ENCODE data around the gene NAV2. TPM values are rescaled to one million over a fixed set of nuclear protein-coding genes. Genes with fewer than 3 reads are reported as not detected.

NAV2 gene
- total RNA-seq, 1 donor from 2014 or later = 10.3 TPM

DNA sequence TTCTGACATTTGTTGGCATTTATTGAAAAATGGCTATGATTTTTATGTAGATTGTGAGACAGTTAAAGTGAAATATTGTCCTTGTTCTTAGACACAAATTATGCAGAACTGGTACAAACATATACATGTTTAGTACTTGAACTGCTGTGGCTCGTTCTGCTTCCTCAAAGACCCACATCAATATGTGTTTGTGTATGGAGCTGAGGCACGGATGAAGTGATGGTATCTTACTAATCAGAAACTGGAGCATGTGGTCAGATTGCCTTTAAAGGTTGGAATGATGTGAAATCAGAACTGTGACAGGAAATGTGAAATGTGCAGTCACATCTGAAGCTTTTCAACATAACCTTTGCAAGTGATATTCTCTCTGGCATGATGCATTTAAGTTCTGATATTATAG, 130.4 kb downstream of the NAV2 start:
- H3K4me3 Mint-ChIP-seq = no peak overlapping the region
- ATAC-seq (ENCODE audit: low read depth) = no peak
- no peaks in the 10 kb centered on the region for H3K36me3 Mint-ChIP-seq (ENCODE audit: low read depth)
- peaks cover 6% of the 10 kb centered on the region for H3K27me3 Mint-ChIP-seq
- POLR2A ChIA-PET = no interaction called here
- TF ChIP-seq, protein P1, sequence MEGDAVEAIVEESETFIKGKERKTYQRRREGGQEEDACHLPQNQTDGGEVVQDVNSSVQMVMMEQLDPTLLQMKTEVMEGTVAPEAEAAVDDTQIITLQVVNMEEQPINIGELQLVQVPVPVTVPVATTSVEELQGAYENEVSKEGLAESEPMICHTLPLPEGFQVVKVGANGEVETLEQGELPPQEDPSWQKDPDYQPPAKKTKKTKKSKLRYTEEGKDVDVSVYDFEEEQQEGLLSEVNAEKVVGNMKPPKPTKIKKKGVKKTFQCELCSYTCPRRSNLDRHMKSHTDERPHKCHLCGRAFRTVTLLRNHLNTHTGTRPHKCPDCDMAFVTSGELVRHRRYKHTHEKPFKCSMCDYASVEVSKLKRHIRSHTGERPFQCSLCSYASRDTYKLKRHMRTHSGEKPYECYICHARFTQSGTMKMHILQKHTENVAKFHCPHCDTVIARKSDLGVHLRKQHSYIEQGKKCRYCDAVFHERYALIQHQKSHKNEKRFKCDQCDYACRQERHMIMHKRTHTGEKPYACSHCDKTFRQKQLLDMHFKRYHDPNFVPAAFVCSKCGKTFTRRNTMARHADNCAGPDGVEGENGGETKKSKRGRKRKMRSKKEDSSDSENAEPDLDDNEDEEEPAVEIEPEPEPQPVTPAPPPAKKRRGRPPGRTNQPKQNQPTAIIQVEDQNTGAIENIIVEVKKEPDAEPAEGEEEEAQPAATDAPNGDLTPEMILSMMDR (IDR thresholded peaks at IDR 0.05) = no peak
- no peak for DNase-seq
- CTCF ChIA-PET = no interaction called here
- no peaks in the 10 kb centered on the region for H3K9me3 Mint-ChIP-seq
- no peaks in the 10 kb centered on the region for H3K4me1 Mint-ChIP-seq
- intact Hi-C loops (cut with micrococcal nuclease) = no loop called here
- no peak overlapping the region for H3K27ac Mint-ChIP-seq

DNA sequence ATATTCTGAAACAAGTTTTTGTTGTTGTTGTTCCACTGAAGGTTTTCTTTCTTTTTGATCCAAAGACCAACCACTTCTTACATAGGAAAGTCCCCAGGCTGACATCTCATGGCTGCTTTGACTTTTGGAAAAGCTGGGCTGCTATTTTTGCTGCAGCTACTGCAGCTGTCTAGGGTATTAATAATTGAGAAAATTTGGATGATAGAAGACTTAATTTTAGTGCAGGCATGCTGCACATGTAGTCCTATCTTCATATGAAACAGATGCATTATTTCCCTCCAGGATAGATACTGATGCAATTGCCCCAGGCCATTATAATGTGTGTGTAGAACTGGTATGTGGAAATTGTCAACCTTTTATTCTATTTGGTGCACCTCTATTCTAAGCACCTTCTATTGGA, 131.4 kb downstream of the NAV2 start:
- H3K4me3 Mint-ChIP-seq = no peak overlapping the region
- H3K27ac Mint-ChIP-seq = no peak overlapping the region
- no peaks in the 10 kb centered on the region for H3K9me3 Mint-ChIP-seq
- H3K27me3 Mint-ChIP-seq = peaks cover 10% of the 10 kb centered on the region
- ATAC-seq (ENCODE audit: low read depth) (no peak), DNase-seq (no peak)
- CTCF ChIA-PET = no interaction called here
- intact Hi-C loops (cut with micrococcal nuclease) = no loop called here
- POLR2A ChIA-PET = no interaction called here
- no peaks in the 10 kb centered on the region for H3K4me1 Mint-ChIP-seq
- no peaks in the 10 kb centered on the region for H3K36me3 Mint-ChIP-seq (ENCODE audit: low read depth)
- TF ChIP-seq, protein P1 (IDR thresholded peaks at IDR 0.05) = no peak

DNA sequence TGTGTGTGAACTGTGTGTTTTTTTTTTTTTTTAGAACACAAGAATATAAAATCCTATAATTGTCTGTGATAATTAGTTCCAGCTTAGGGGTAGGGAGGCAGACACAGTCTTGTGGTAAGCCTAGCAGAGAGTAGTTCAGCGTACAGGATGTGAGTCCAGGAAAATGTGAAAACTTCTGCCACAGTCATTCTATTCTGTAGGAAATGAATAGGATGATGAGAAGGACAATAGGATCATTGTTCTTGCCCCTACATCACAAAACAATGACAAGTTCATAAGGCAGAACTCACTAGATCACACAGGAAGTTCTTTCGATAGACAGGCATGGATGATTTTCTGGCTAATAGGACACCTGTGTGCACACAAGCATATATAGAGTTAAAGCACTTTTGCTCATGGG, 132.2 kb downstream of the NAV2 start:
- Mint-ChIP-seq H3K27me3 (peaks cover 10% of the 10 kb centered on the region), H3K27ac (no peak overlapping the region), H3K36me3 (ENCODE audit: low read depth) (no peaks in the 10 kb centered on the region), H3K9me3 (no peaks in the 10 kb centered on the region), H3K4me3 (no peak overlapping the region), H3K4me1 (no peaks in the 10 kb centered on the region)
- DNase-seq = no peak
- ChIA-PET POLR2A (no interaction called here), CTCF (no interaction called here)
- ATAC-seq (ENCODE audit: low read depth) = no peak
- intact Hi-C loops (cut with micrococcal nuclease) = no loop called here
- TF ChIP-seq, protein P1 (IDR thresholded peaks at IDR 0.05) = no peak

DNA sequence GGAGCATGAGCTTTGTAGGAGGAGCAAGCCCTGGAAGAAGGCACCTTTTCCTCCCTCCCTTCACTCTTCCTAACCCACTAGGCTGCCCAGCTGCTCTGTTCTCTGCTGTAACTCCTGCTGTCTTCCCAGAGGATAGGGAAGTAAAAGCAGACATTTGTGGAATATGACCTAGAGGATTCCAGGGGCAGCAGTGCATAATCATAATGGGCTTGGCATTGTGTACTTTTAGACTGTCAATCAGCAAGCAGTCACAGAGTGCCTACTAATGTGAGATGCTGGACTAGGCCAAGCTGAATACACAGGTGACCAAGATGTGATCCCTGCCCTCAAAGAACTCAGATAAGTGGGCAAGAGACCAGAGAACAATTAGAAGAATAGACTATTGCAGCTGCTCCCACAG, 133.0 kb downstream of the NAV2 start:
- CTCF ChIA-PET = no interaction called here
- H3K4me3 Mint-ChIP-seq = no peak overlapping the region
- intact Hi-C loops (cut with micrococcal nuclease) = no loop called here
- POLR2A ChIA-PET = no interaction called here
- ATAC-seq (ENCODE audit: low read depth) (no peak), DNase-seq (no peak)
- no peaks in the 10 kb centered on the region for H3K36me3 Mint-ChIP-seq (ENCODE audit: low read depth)
- no peak overlapping the region for H3K27ac Mint-ChIP-seq
- no peaks in the 10 kb centered on the region for H3K4me1 Mint-ChIP-seq
- TF ChIP-seq, protein P1 (IDR thresholded peaks at IDR 0.05) = no peak
- no peaks in the 10 kb centered on the region for H3K9me3 Mint-ChIP-seq
- peaks cover 10% of the 10 kb centered on the region for H3K27me3 Mint-ChIP-seq

DNA sequence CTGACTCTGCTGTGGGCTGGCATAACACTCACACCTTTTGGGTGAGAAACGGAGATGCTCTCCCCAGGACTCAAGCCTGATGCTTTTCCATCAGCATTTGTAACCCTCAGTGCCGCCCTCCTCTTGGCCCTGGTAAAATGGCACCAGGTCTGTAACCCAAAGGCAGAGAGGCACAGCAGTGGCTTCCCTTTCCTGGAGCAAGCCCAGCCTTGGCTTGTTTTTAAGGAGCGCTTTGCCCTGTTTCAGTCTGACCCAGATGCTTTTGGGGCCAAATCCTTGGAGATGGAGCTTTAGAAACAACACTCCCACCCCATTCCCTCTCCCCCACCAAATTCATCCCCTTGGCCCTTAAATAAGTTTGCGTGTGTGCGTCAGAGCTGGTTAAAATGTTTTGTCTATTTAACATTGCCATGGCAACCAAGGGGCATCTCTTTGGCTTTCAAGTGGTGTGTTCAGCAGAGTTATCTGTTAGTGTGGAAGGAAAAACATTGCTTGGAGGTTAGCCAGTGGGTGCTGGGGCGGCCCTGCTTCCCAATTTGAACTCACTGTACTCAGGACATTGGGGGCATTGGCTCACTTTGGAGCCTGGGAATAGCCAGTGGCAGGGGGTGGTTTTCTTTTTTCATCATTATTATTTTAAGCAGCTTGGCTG, 134.1 kb downstream of the NAV2 start:
- no peak overlapping the region for H3K27ac Mint-ChIP-seq
- intact Hi-C loops (cut with micrococcal nuclease) = no loop called here
- H3K4me3 Mint-ChIP-seq = no peak overlapping the region
- no peak for ATAC-seq (ENCODE audit: low read depth)
- DNase-seq = no peak
- no peaks in the 10 kb centered on the region for H3K4me1 Mint-ChIP-seq
- ChIA-PET CTCF (no interaction called here), POLR2A (no interaction called here)
- no peaks in the 10 kb centered on the region for H3K36me3 Mint-ChIP-seq (ENCODE audit: low read depth)
- H3K27me3 Mint-ChIP-seq = peaks cover 10% of the 10 kb centered on the region
- TF ChIP-seq, protein P1 (IDR thresholded peaks at IDR 0.05) = no peak
- no peaks in the 10 kb centered on the region for H3K9me3 Mint-ChIP-seq

All from activated B cell treated with CpG ODN at 0.5 μM for 24 hours (primary cell).